ENCODE results near the gene SLC43A1.

DNA sequence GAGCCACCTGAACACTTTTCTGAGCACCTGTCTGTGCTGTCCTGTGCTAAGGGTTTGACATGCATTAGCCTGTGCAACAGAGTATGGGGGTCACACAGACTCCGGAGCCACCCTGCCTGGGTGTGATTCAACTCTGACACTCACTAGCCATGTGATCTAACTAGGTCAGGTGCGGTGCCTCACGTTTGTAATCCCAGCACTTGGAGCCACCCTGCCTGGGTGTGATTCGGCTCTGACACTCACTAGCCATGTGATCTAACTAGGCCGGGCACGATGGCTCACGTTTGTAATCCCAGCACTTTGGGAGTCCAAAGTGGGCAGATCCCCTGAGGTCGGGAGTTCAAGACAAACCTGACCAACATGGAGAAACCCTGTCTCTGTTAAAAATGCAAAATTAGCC is 40.5 kb upstream of the SLC43A1 start:
- TF ChIP-seq CTCF (IDR thresholded peaks at IDR 0.05; ENCODE audit: low read depth, low read length): no peak
- no peak for TF ChIP-seq POLR2A (IDR thresholded peaks at IDR 0.05; ENCODE audit: extremely low read depth, insufficient read length)
- TF ChIP-seq MYC (IDR thresholded peaks at IDR 0.05; ENCODE audit: low read depth, low read length): no peak

All from NB4 (cell line).